22Rv1 (cell line): ENCODE results near the gene PEX11A.

Source experiments
- CTCF ChIP-seq: fragments of 450-650 bp; IDR thresholded peaks from 2 replicates; pipeline ENCODE4 v1.5.1; 2017; ENCODE audit warnings: mild to moderate bottlenecking
- ZFX ChIP-seq: fragments of 450-650 bp; IDR thresholded peaks from 2 replicates; pipeline ENCODE4 v1.6.1; 2017; ENCODE audit warnings: antibody characterized with exemption, borderline replicate concordance

GRCh38 chr15:89666184-89666857 lies 24.2 kb downstream of the PEX11A start:
- TF ChIP-seq CTCF (no peak), ZFX (no peak)
